ENCODE data around the gene AFF3. TPM values are rescaled to one million over a fixed set of nuclear protein-coding genes. Genes with fewer than 3 reads are reported as not detected.

Gene AFF3
- total RNA-seq, 4 donors from 2014 or later = 9.0 to 20.2 (median 14.5) TPM

- Histone ChIP-seq H3K4me3 (no peak overlapping the region), H3K27me3 (no peaks in the 10 kb centered on the region), H3K36me3 (no peaks in the 10 kb centered on the region), H3K4me1 (no peaks in the 10 kb centered on the region), H3K9me3 (no peaks in the 10 kb centered on the region), H3K27ac (no peak overlapping the region)
- DNase-seq = no peak
- TF ChIP-seq POLR2A (IDR thresholded peaks at IDR 0.05) = no peak
- in situ Hi-C loops (cut with MboI; ENCODE audit: low pct_ligation_motif_present in 1 of 4, low pct_unique_long_range_greater_than_20kb in 1 of 4, low sequenced_read_pairs in 3 of 4) (no loop called here), intact Hi-C loops (cut with DNase I; ENCODE audit: low total_unique reads) (no loop called here)
- 80 to 90% methylated on average over 3 to 4 of the region's 4 CpGs for WGBS, 2 donors (ENCODE audit: low coverage in 1 of 2)
These were observed 604.4 kb downstream of the AFF3 start for GRCh38 chr2:99537910-99538485.

DNA sequence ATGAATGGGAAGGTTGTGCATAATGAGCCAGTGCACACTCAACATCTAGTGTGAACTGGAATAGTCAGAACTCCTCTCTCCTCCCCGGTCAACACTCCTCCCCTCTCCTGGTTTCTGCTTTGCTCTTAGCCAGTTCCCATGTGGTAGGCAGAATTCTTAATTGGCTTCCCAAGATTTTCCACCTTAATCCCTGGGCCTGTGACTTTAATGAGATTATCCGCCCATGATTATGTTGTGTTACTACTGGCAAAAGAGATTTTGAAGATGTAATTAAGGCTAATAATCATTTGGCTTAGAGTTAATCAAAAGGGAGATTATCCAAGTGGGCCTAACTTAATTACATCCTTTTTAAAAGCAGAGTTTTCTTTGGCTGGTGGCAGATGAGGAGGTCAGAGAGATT, 618.3 kb downstream of the AFF3 start:
- Histone ChIP-seq H3K4me1 (no peaks in the 10 kb centered on the region), H3K27me3 (no peaks in the 10 kb centered on the region), H3K36me3 (no peaks in the 10 kb centered on the region), H3K9me3 (no peaks in the 10 kb centered on the region), H3K27ac (no peak overlapping the region), H3K4me3 (no peak overlapping the region)
- DNase-seq = no peak
- in situ Hi-C loops (cut with MboI; ENCODE audit: low pct_ligation_motif_present in 1 of 4, low pct_unique_long_range_greater_than_20kb in 1 of 4, low sequenced_read_pairs in 3 of 4) (no loop called here), intact Hi-C loops (cut with DNase I; ENCODE audit: low total_unique reads) (no loop called here)
- 91% methylated on average over 2 of the region's 2 CpGs; no CpG with 5 or more reads in 1 of the 2 donors for WGBS, 2 donors (ENCODE audit: low coverage in 1 of 2)
- TF ChIP-seq EP300 (IDR thresholded peaks at IDR 0.05; ENCODE audit: low read depth) (no peak), POLR2A (IDR thresholded peaks at IDR 0.05) (no peak), CTCF (IDR thresholded peaks at IDR 0.05) (no peak), POLR2AphosphoS5 (IDR thresholded peaks at IDR 0.05) (no peak)

- Histone ChIP-seq H3K27me3 (no peaks in the 10 kb centered on the region), H3K27ac (no peak overlapping the region), H3K36me3 (no peaks in the 10 kb centered on the region), H3K4me1 (no peaks in the 10 kb centered on the region), H3K4me3 (no peak overlapping the region), H3K9me3 (no peaks in the 10 kb centered on the region)
- intact Hi-C loops (cut with DNase I; ENCODE audit: low total_unique reads) = no loop called here
- 81 to 88% methylated on average over 2 of the region's 2 CpGs for WGBS, 2 donors (ENCODE audit: low coverage in 1 of 2)
- no peak for DNase-seq
- in situ Hi-C loops (cut with MboI; ENCODE audit: low pct_ligation_motif_present in 1 of 4, low pct_unique_long_range_greater_than_20kb in 1 of 4, low sequenced_read_pairs in 3 of 4) = no loop called here
- no peak for TF ChIP-seq POLR2A (IDR thresholded peaks at IDR 0.05)
- no peak for TF ChIP-seq EP300 (IDR thresholded peaks at IDR 0.05; ENCODE audit: low read depth)
- TF ChIP-seq POLR2AphosphoS5 (IDR thresholded peaks at IDR 0.05) = no peak
- no peak for TF ChIP-seq CTCF (IDR thresholded peaks at IDR 0.05)
These were observed 620.2 kb downstream of the AFF3 start for GRCh38 chr2:99522157-99522556.

GRCh38 chr2:99520813-99521212, 621.6 kb downstream of the AFF3 start:
- no peaks in the 10 kb centered on the region for H3K4me1 ChIP-seq
- DNase-seq = no peak
- TF ChIP-seq EP300 (IDR thresholded peaks at IDR 0.05; ENCODE audit: low read depth) (no peak), CTCF (IDR thresholded peaks at IDR 0.05) (no peak), POLR2AphosphoS5 (IDR thresholded peaks at IDR 0.05) (no peak), POLR2A (IDR thresholded peaks at IDR 0.05) (no peak)
- in situ Hi-C loops (cut with MboI; ENCODE audit: low pct_ligation_motif_present in 1 of 4, low pct_unique_long_range_greater_than_20kb in 1 of 4, low sequenced_read_pairs in 3 of 4) = no loop called here
- H3K27me3 ChIP-seq = no peaks in the 10 kb centered on the region
- H3K9me3 ChIP-seq = no peaks in the 10 kb centered on the region
- H3K4me3 ChIP-seq = no peak overlapping the region
- 71 to 82% methylated on average over 3 of the region's 3 CpGs for WGBS, 2 donors (ENCODE audit: low coverage in 1 of 2)
- no peak overlapping the region for H3K27ac ChIP-seq
- H3K36me3 ChIP-seq = no peaks in the 10 kb centered on the region
- intact Hi-C loops (cut with DNase I; ENCODE audit: low total_unique reads) = no loop called here

GRCh38 chr2:99520195-99520594, 622.2 kb downstream of the AFF3 start:
- intact Hi-C loops (cut with DNase I; ENCODE audit: low total_unique reads) = no loop called here
- H3K27me3 ChIP-seq = no peaks in the 10 kb centered on the region
- no peaks in the 10 kb centered on the region for H3K36me3 ChIP-seq
- 87 to 93% methylated on average over 3 to 4 of the region's 4 CpGs for WGBS, 2 donors (ENCODE audit: low coverage in 1 of 2)
- no peak for DNase-seq
- no peak overlapping the region for H3K4me3 ChIP-seq
- H3K9me3 ChIP-seq = no peaks in the 10 kb centered on the region
- in situ Hi-C loops (cut with MboI; ENCODE audit: low pct_ligation_motif_present in 1 of 4, low pct_unique_long_range_greater_than_20kb in 1 of 4, low sequenced_read_pairs in 3 of 4) = no loop called here
- no peaks in the 10 kb centered on the region for H3K4me1 ChIP-seq
- TF ChIP-seq POLR2AphosphoS5 (IDR thresholded peaks at IDR 0.05) = no peak
- TF ChIP-seq POLR2A (IDR thresholded peaks at IDR 0.05) = no peak
- TF ChIP-seq CTCF (IDR thresholded peaks at IDR 0.05) = no peak
- TF ChIP-seq EP300 (IDR thresholded peaks at IDR 0.05; ENCODE audit: low read depth) = no peak
- no peak overlapping the region for H3K27ac ChIP-seq
